Smooth muscle cell (in vitro differentiated cells): ENCODE data around the gene CTNNA1. TPM values are rescaled to one million over a fixed set of nuclear protein-coding genes. Genes with fewer than 3 reads are reported as not detected.

Experiments used
- DNase-seq: peaks from one replicate; lab custom pipeline; 2025; ENCODE audit not compliant: unreplicated experiment; lab: John Stamatoyannopoulos, UW
- H2AFZ ChIP-seq: fragments of 200-600 bp; sonication (generic); 2 replicates; pipeline ENCODE4 v1.6.0; 2016; ENCODE audit warnings: antibody characterized with exemption, low read depth, mild to moderate bottlenecking
- H3F3A ChIP-seq: fragments of 200-600 bp; sonication (generic); 2 replicates; pipeline ENCODE4 v1.6.0; 2017; ENCODE audit warnings: antibody characterized with exemption, low read depth
- H3K27ac ChIP-seq: fragments of 200-600 bp; sonication (generic); 2 replicates; pipeline ENCODE4 v1.5.1; 2016; ENCODE audit warnings: low read depth, mild to moderate bottlenecking
- H3K27me3 ChIP-seq: fragments of 200-600 bp; sonication (generic); 2 replicates; pipeline ENCODE4 v1.6.1; 2016; ENCODE audit warnings: low read depth, mild to moderate bottlenecking
- H3K36me3 ChIP-seq: fragments of 200-600 bp; sonication (generic); 2 replicates; pipeline ENCODE4 v1.5.1; 2016; ENCODE audit warnings: low read depth
- H3K4me1 ChIP-seq: fragments of 200-600 bp; sonication (generic); 2 replicates; pipeline ENCODE4 v1.5.1; 2016; ENCODE audit warnings: low read depth
- H3K4me2 ChIP-seq: fragments of 200-600 bp; sonication (generic); 2 replicates; pipeline ENCODE4 v1.6.0; 2016; ENCODE audit warnings: mild to moderate bottlenecking
- H3K4me3 ChIP-seq: fragments of 200-600 bp; sonication (generic); 2 replicates; pipeline ENCODE4 v1.5.1; 2016; ENCODE audit warnings: mild to moderate bottlenecking
- H3K79me2 ChIP-seq: fragments of 200-600 bp; sonication (generic); 2 replicates; pipeline ENCODE4 v1.6.0; 2016; ENCODE audit warnings: low read depth, mild to moderate bottlenecking
- H3K9ac ChIP-seq: fragments of 200-600 bp; sonication (generic); 2 replicates; pipeline ENCODE4 v1.6.0; 2016; ENCODE audit warnings: low read depth
- H3K9me3 ChIP-seq: fragments of 200-600 bp; sonication (generic); replicated peaks from 2 replicates; pipeline ENCODE4 v1.5.1; 2016; ENCODE audit warnings: low read depth
- H4K20me1 ChIP-seq: fragments of 200-600 bp; sonication (generic); 2 replicates; pipeline ENCODE4 v1.6.0; 2016; ENCODE audit warnings: low read depth
- CTCF ChIP-seq: fragments of 200-600 bp; sonication (generic); IDR thresholded peaks from 2 replicates; pipeline ENCODE4 v1.5.1; 2017; ENCODE audit warnings: borderline replicate concordance, mild to moderate bottlenecking, antibody characterized with exemption; ENCODE audit not compliant: insufficient read depth, poor library complexity, severe bottlenecking
- WGBS: methylation state at CpG from one replicate; pipeline ENCODE4 v1.1.7; 2016; ENCODE audit warnings: low lambda C conversion rate; 5-methylcytosine and 5-hydroxymethylcytosine counted together
- polyA plus RNA-seq: library from polyadenylated mRNA; unstranded; fragments of >200 nt; fragmentation: Nextera tagmentation; extraction: Ambion mirVana; gene quantifications from 2 replicates; pipeline ENCODE4 v1.2.1, GENCODE V29; 2016
- total RNA-seq: library from RNA; depleted of rRNA; stranded (reverse); fragments of >200 nt; gene quantifications from 2 replicates; pipeline ENCODE4 v1.2.3, GENCODE V29; 2014

CTNNA1 gene
- total and polyA plus RNA-seq, 2 experiments from 2014 or later, result 149 to 251 TPM

- Histone ChIP-seq H3K27ac (no peak overlapping the region), H3K4me1 (no peaks in the 10 kb centered on the region), H3K4me2 (no peak overlapping the region), H2AFZ (no peak overlapping the region), H3K4me3 (no peak overlapping the region), H3F3A (peaks cover 11% of the 10 kb centered on the region), H3K27me3 (no peaks in the 10 kb centered on the region), H3K9ac (no peak overlapping the region), H4K20me1 (peaks cover 59% of the 10 kb centered on the region), H3K9me3 (no peaks in the 10 kb centered on the region), H3K36me3 (peaks cover 35% of the 10 kb centered on the region), H3K79me2 (peaks cover 36% of the 10 kb centered on the region)
- DNase-seq, result no peak
- TF ChIP-seq CTCF, result no peak
These were observed 137.4 kb downstream of the CTNNA1 start for GRCh38 chr5:138890644-138891043.

- Histone ChIP-seq H3K36me3 (peaks cover 14% of the 10 kb centered on the region), H3K4me3 (no peak overlapping the region), H4K20me1 (peaks cover 52% of the 10 kb centered on the region), H3K4me2 (no peak overlapping the region), H3K79me2 (peaks cover 48% of the 10 kb centered on the region), H3K27ac (no peak overlapping the region), H3K27me3 (no peaks in the 10 kb centered on the region), H3F3A (peaks cover 7% of the 10 kb centered on the region), H2AFZ (no peak overlapping the region), H3K4me1 (no peaks in the 10 kb centered on the region), H3K9ac (no peak overlapping the region), H3K9me3 (no peaks in the 10 kb centered on the region)
- DNase-seq, result no peak
- TF ChIP-seq CTCF, result no peak
- 100% methylated on average over 1 of the region's 1 CpG for WGBS
These were observed 142.7 kb downstream of the CTNNA1 start for GRCh38 chr5:138895918-138896317.

GRCh38 chr5:138898299-138898698, 145.1 kb downstream of the CTNNA1 start:
- no peak overlapping the region for H3K9ac ChIP-seq
- TF ChIP-seq CTCF, result no peak
- H3K79me2 ChIP-seq, result peaks cover 40% of the 10 kb centered on the region
- H4K20me1 ChIP-seq, result peaks cover 35% of the 10 kb centered on the region
- no peak overlapping the region for H3K4me2 ChIP-seq
- H3K27ac ChIP-seq, result no peak overlapping the region
- H3K9me3 ChIP-seq, result no peaks in the 10 kb centered on the region
- no peaks in the 10 kb centered on the region for H3K27me3 ChIP-seq
- no peak for DNase-seq
- H3K36me3 ChIP-seq, result peaks cover 14% of the 10 kb centered on the region
- WGBS, result 81% methylated on average over 1 of the region's 1 CpG
- no peak overlapping the region for H2AFZ ChIP-seq
- H3K4me1 ChIP-seq, result no peaks in the 10 kb centered on the region
- H3F3A ChIP-seq, result peaks cover 7% of the 10 kb centered on the region
- no peak overlapping the region for H3K4me3 ChIP-seq

GRCh38 chr5:138898742-138899141, 145.5 kb downstream of the CTNNA1 start:
- no peak for TF ChIP-seq CTCF
- H4K20me1 ChIP-seq, result peaks cover 33% of the 10 kb centered on the region
- H3K36me3 ChIP-seq, result peaks cover 14% of the 10 kb centered on the region
- H3K27ac ChIP-seq, result no peak overlapping the region
- no peak overlapping the region for H3K4me3 ChIP-seq
- no peaks in the 10 kb centered on the region for H3K9me3 ChIP-seq
- peaks cover 41% of the 10 kb centered on the region for H3K79me2 ChIP-seq
- peaks cover 7% of the 10 kb centered on the region for H3F3A ChIP-seq
- no peak overlapping the region for H2AFZ ChIP-seq
- 99% methylated on average over 2 of the region's 2 CpGs for WGBS
- H3K4me1 ChIP-seq, result no peaks in the 10 kb centered on the region
- no peak for DNase-seq
- no peaks in the 10 kb centered on the region for H3K27me3 ChIP-seq
- no peak overlapping the region for H3K4me2 ChIP-seq
- H3K9ac ChIP-seq, result no peak overlapping the region
